ENCODE measurements around the gene PEG3.

PEG3 gene

GRCh38 chr19:56838909-56839651 is 1.4 kb downstream of the PEG3 start:
- H3K4me3 ChIP-seq (replicated peaks; ENCODE audit: low read depth, low read length), result no peak overlapping the region
- DNase-seq (ENCODE audit: low read depth), result peak; percentile 77
- no peak for TF ChIP-seq CTCF (IDR thresholded peaks at IDR 0.05; ENCODE audit: low read length, missing control alignments)

- H3K4me3 ChIP-seq (replicated peaks; ENCODE audit: low read depth, low read length), result peak overlapping the region; percentile 22
- no peak for TF ChIP-seq CTCF (IDR thresholded peaks at IDR 0.05; ENCODE audit: low read length, missing control alignments)
- peak; percentile 32 for DNase-seq (ENCODE audit: low read depth)
These were observed 2.3 kb downstream of the PEG3 start for GRCh38 chr19:56838024-56838908.

- no peak overlapping the region for H3K4me3 ChIP-seq (replicated peaks; ENCODE audit: low read depth, low read length)
- DNase-seq (ENCODE audit: low read depth), result peak; percentile 22
- TF ChIP-seq CTCF (IDR thresholded peaks at IDR 0.05; ENCODE audit: low read length, missing control alignments), result no peak
These were observed 3.0 kb downstream of the PEG3 start for GRCh38 chr19:56837492-56838023.

GRCh38 chr19:56837004-56837403 is 3.5 kb downstream of the PEG3 start:
- no peak for DNase-seq (ENCODE audit: low read depth)
- H3K4me3 ChIP-seq (replicated peaks; ENCODE audit: low read depth, low read length), result no peak overlapping the region
- no peak for TF ChIP-seq CTCF (IDR thresholded peaks at IDR 0.05; ENCODE audit: low read length, missing control alignments)

- DNase-seq (ENCODE audit: low read depth), result no peak
- H3K4me3 ChIP-seq (replicated peaks; ENCODE audit: low read depth, low read length), result no peak overlapping the region
- TF ChIP-seq CTCF (IDR thresholded peaks at IDR 0.05; ENCODE audit: low read length, missing control alignments), result no peak
These were observed 4.5 kb downstream of the PEG3 start for GRCh38 chr19:56836059-56836458.

- no peak for DNase-seq (ENCODE audit: low read depth)
- no peak for TF ChIP-seq CTCF (IDR thresholded peaks at IDR 0.05; ENCODE audit: low read length, missing control alignments)
- H3K4me3 ChIP-seq (replicated peaks; ENCODE audit: low read depth, low read length), result no peak overlapping the region
These were observed 5.1 kb downstream of the PEG3 start for GRCh38 chr19:56835401-56835800.
